NT2/D1 (cell line): ENCODE results near the gene SKAP1.

Source experiments
- SUZ12 ChIP-seq: IDR thresholded peaks from 2 replicates; pipeline ENCODE4 v1.6.1; 2011; ENCODE audit not compliant: insufficient read length, insufficient read depth; ENCODE audit errors: extremely low read depth
- YY1 ChIP-seq: IDR thresholded peaks from 2 replicates; pipeline ENCODE4 v1.6.1; 2011; ENCODE audit not compliant: insufficient read length, insufficient read depth
- ZNF274 ChIP-seq: IDR thresholded peaks from 2 replicates; pipeline ENCODE4 v1.6.1; 2011; ENCODE audit warnings: mild to moderate bottlenecking, low read depth, low read length

GRCh38 chr17:48134912-48135480, 295.0 kb downstream of the SKAP1 start:
- TF ChIP-seq SUZ12 (no peak), YY1 (no peak), ZNF274 (no peak)
